Measurements from ENCODE around the gene NFRKB. TPM values are rescaled to one million over a fixed set of nuclear protein-coding genes. Genes with fewer than 3 reads are reported as not detected.

Gene NFRKB
- total RNA-seq, 2 donors from 2014 or later: 26.2 to 51.4 TPM

DNA sequence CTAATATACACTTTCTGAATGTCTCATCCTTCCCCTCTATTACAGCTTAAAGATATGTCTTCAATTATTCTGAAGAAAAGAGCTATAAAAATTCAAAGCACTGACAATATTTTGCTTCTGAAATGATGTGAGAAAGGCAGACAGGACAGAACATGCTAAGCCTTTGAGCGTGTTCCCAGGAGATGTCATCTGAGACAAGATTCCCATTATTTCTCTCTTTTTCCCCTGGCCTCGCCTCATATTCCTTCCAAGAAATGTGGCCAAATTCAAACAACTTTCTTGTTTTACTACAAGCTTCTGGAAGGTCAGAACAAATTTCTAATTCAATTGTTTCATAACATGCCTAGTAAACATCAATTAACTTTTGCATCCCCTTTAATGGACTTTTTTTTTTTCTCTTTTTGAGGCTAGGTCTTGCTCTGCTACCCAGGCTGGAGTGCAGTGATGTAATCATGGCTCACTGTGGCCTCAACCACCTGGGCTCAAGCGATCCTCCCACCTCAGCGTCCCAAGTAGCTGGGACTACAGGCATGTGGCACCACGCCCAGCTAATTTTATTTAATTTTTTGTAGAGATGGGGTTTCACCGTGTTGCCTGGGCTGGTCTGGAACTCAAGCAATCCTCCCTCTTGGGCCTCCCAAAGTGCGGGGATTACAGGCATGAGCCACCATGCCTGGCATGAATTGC lies 37.1 kb upstream of the NFRKB start:
- Histone ChIP-seq H3K4me1 (replicated peaks) (no peaks in the 10 kb centered on the region), H3K4me3 (no peak overlapping the region), H3K27ac (no peak overlapping the region), H3K36me3 (no peaks in the 10 kb centered on the region), H3K27me3 (replicated peaks; ENCODE audit: insufficient read depth) (no peaks in the 10 kb centered on the region), H3K9me3 (no peaks in the 10 kb centered on the region)
- 29% methylated on average over 7 of the region's 7 CpGs for WGBS
- TF ChIP-seq POLR2A (IDR thresholded peaks at IDR 0.05): no peak
- TF ChIP-seq, protein P1, sequence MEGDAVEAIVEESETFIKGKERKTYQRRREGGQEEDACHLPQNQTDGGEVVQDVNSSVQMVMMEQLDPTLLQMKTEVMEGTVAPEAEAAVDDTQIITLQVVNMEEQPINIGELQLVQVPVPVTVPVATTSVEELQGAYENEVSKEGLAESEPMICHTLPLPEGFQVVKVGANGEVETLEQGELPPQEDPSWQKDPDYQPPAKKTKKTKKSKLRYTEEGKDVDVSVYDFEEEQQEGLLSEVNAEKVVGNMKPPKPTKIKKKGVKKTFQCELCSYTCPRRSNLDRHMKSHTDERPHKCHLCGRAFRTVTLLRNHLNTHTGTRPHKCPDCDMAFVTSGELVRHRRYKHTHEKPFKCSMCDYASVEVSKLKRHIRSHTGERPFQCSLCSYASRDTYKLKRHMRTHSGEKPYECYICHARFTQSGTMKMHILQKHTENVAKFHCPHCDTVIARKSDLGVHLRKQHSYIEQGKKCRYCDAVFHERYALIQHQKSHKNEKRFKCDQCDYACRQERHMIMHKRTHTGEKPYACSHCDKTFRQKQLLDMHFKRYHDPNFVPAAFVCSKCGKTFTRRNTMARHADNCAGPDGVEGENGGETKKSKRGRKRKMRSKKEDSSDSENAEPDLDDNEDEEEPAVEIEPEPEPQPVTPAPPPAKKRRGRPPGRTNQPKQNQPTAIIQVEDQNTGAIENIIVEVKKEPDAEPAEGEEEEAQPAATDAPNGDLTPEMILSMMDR (IDR thresholded peaks at IDR 0.05): no peak
- intact Hi-C loops (cut with DNase I): loop anchor here (5.0 kb wide), 1 partner anchor 70 kb away; the partner anchor contains the start of gene PRDM10
- DNase-seq (ENCODE audit: low spot score): peak; percentile 60

DNA sequence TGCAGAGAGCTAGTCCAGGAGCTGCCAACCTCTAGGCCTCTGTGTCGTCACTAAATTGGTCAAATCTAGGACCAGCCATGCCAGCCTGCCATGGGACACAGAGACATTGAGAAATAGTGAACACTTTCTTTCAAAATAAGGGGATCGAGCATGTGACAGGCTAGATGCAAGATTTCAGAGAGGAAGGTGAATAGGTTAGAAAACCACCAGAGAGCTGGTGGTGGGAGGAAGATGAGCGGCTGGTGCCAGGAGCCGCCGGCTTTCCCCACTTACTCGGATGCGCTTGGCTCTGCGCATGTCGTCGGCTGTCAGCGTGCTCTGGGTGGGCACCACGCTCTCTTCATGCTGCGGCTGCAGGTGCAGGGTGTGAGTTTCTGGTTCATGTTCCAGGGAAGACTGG lies 35.4 kb upstream of the NFRKB start:
- TF ChIP-seq, protein P1 (IDR thresholded peaks at IDR 0.05): no peak
- TF ChIP-seq POLR2A (IDR thresholded peaks at IDR 0.05) (no peak), POLR2AphosphoS5 (IDR thresholded peaks at IDR 0.05) (no peak)
- intact Hi-C loops (cut with DNase I): loop anchor here (5.0 kb wide), 1 partner anchor 72 kb away; the partner anchor contains the start of gene PRDM10
- DNase-seq (ENCODE audit: low spot score): no peak
- no peaks in the 10 kb centered on the region for H3K4me1 ChIP-seq (replicated peaks)
- no peaks in the 10 kb centered on the region for H3K9me3 ChIP-seq
- no peak overlapping the region for H3K27ac ChIP-seq
- 95% methylated on average over 13 of the region's 13 CpGs for WGBS
- no peak overlapping the region for H3K4me3 ChIP-seq
- no peaks in the 10 kb centered on the region for H3K36me3 ChIP-seq
- H3K27me3 ChIP-seq (replicated peaks; ENCODE audit: insufficient read depth): no peaks in the 10 kb centered on the region

DNA sequence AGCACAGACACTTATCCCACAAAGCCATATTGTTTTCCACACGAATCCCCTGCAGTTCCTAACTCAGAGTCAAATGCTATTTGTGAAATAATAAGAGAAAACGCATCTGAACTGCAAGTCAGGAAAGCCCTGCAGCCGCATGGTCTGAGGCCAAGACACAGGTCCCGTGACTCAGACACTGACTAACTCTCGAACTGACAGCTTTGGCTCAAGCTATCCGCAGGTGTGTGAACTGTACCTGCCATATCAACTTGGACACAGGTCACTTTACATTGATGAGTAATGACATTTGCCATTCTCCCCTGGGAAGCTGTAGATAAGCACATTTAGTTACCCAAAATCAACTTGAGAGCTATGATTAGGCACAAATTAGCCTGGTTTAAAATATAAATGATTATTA lies 34.9 kb upstream of the NFRKB start:
- H3K27ac ChIP-seq: no peak overlapping the region
- no peak for DNase-seq (ENCODE audit: low spot score)
- intact Hi-C loops (cut with DNase I): loop anchor here (5.0 kb wide), 1 partner anchor 72 kb away; the partner anchor contains the start of gene PRDM10

DNA sequence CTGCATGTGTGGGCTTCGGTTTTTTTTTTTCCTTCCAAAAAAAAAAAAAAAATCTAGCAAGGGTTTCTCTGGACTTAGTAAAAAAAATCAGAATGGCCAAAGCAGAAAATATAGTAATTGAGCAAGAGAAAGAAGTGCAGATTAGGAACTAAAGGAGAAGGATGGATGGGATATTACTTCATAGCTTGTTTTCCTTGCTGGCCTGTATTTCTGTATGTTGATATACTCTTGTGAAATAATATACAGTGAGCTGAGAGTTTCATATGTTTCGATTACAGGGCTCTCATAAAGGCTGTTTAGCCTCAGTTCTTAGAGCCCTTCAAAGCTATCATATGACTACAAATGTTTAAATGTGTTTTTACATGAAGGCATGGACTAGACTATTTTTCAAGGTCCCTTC lies 34.3 kb upstream of the NFRKB start:
- 92% methylated on average over 2 of the region's 2 CpGs for WGBS
- Histone ChIP-seq H3K4me1 (replicated peaks) (no peaks in the 10 kb centered on the region), H3K27me3 (replicated peaks; ENCODE audit: insufficient read depth) (no peaks in the 10 kb centered on the region), H3K4me3 (no peak overlapping the region), H3K27ac (no peak overlapping the region), H3K36me3 (no peaks in the 10 kb centered on the region), H3K9me3 (no peaks in the 10 kb centered on the region)
- intact Hi-C loops (cut with DNase I): loop anchor here (5.0 kb wide), 1 partner anchor 73 kb away; the partner anchor contains the start of gene PRDM10
- DNase-seq (ENCODE audit: low spot score): no peak
- TF ChIP-seq, protein P1 (IDR thresholded peaks at IDR 0.05): no peak
- TF ChIP-seq POLR2AphosphoS5 (IDR thresholded peaks at IDR 0.05) (no peak), POLR2A (IDR thresholded peaks at IDR 0.05) (no peak)

More for the DNA sequence above, 34.9 kb upstream of the NFRKB start:
- Histone ChIP-seq H3K4me1 (replicated peaks) (no peaks in the 10 kb centered on the region), H3K9me3 (no peaks in the 10 kb centered on the region), H3K36me3 (no peaks in the 10 kb centered on the region), H3K4me3 (no peak overlapping the region), H3K27me3 (replicated peaks; ENCODE audit: insufficient read depth) (no peaks in the 10 kb centered on the region)
- WGBS: 43% methylated on average over 6 of the region's 6 CpGs
- TF ChIP-seq, protein P1 (IDR thresholded peaks at IDR 0.05): no peak

Data from prostate gland (tissue), 2 donors.